Neutrophil (primary cell): ENCODE data around the gene IL36B.

ENCODE experiments used
- H3K27ac ChIP-seq: fragments of 200-600 bp; sonication (generic); 2 replicates; pipeline ENCODE4 v1.5.1; 2016; ENCODE audit warnings: mild to moderate bottlenecking, moderate library complexity
- H3K27me3 ChIP-seq: fragments of 200-600 bp; sonication (generic); 2 replicates; pipeline ENCODE4 v1.6.0; 2016; ENCODE audit warnings: mild to moderate bottlenecking
- H3K36me3 ChIP-seq: fragments of 200-600 bp; sonication (generic); 2 replicates; pipeline ENCODE4 v1.5.1; 2017
- H3K4me1 ChIP-seq, 2 experiments: fragments of 200-600 bp in 1 of 2; sonication (generic) in 1 of 2; 1 replicate in 1 of 2; 2 replicates in 1 of 2; pipeline versions ENCODE4 v1.5.1 to v1.6.1; 2013 to 2016; ENCODE audit warnings: low read depth in 1 of 2, low read length in 1 of 2, mild to moderate bottlenecking in 1 of 2, moderate library complexity in 1 of 2; ENCODE audit not compliant: control insufficient read depth in 1 of 2, insufficient read depth in 1 of 2
- H3K4me3 ChIP-seq, 2 experiments: fragments of 200-600 bp in 1 of 2; sonication (generic) in 1 of 2; 1 replicate in 1 of 2; 2 replicates in 1 of 2; pipeline ENCODE4 v1.5.1; 2013 to 2016; ENCODE audit warnings: low read depth in 1 of 2, low read length in 1 of 2, mild to moderate bottlenecking in 1 of 2, moderate library complexity in 1 of 2
- H3K9me3 ChIP-seq: fragments of 200-600 bp; sonication (generic); 2 replicates; pipeline ENCODE4 v1.5.1; 2016
- TF ChIP-seq, protein P1 (sequence below): fragments of 200-600 bp; sonication (generic); IDR thresholded peaks from 2 replicates; pipeline ENCODE4 v1.5.1; 2016; ENCODE audit warnings: antibody characterized with exemption

IL36B gene

DNA sequence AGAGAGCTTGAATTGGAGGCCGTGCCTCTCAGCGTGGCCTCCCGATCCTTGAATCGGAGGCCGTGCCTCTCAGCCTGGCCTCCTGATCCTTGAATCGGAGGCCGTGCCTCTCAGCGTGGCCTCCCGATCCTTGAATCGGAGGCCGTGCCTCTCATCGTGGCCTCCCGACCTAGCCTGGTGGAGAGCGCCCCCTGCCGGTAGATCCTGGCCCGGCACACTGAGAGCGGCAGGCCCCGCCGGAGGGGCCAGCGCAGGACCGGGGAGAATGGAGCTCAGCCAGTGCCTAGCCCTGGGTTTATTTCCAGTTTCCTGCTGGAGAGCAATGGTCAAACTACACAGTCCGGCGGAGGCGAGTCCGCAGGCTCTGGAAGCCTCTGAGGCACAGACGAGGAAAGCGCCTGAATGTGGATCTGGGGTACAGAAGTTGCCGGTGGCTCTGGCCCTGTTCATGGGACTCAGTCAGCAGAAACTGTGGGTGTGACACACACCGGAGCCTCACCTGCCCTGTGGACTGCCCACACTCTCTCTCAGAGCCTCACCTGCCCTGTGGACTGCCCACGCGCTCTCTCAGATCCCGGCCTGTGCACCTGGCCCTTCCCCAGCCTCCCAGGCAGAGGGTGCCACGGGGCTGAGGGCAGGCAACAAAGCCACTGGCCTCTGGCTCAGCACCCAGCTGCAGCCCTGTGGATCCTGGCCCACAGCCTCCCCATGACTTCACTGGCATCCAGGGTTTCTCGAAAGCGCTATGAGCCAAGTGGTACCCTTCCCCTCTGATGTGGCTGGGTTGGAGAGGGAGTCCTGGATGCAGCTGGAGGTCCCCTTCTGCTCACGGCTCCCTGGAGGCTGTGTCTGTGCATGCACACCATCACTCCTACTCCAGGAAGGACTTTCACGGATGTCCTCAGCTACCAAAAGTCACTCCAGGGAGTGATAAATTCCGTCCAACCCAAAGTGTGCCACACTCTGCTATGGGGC lies 1.5 kb downstream of the IL36B start:
- Histone ChIP-seq H3K27ac (no peak overlapping the region), H3K4me1 (no peaks in the 10 kb centered on the region)
- TF ChIP-seq, protein P1, sequence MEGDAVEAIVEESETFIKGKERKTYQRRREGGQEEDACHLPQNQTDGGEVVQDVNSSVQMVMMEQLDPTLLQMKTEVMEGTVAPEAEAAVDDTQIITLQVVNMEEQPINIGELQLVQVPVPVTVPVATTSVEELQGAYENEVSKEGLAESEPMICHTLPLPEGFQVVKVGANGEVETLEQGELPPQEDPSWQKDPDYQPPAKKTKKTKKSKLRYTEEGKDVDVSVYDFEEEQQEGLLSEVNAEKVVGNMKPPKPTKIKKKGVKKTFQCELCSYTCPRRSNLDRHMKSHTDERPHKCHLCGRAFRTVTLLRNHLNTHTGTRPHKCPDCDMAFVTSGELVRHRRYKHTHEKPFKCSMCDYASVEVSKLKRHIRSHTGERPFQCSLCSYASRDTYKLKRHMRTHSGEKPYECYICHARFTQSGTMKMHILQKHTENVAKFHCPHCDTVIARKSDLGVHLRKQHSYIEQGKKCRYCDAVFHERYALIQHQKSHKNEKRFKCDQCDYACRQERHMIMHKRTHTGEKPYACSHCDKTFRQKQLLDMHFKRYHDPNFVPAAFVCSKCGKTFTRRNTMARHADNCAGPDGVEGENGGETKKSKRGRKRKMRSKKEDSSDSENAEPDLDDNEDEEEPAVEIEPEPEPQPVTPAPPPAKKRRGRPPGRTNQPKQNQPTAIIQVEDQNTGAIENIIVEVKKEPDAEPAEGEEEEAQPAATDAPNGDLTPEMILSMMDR: no peak

DNA sequence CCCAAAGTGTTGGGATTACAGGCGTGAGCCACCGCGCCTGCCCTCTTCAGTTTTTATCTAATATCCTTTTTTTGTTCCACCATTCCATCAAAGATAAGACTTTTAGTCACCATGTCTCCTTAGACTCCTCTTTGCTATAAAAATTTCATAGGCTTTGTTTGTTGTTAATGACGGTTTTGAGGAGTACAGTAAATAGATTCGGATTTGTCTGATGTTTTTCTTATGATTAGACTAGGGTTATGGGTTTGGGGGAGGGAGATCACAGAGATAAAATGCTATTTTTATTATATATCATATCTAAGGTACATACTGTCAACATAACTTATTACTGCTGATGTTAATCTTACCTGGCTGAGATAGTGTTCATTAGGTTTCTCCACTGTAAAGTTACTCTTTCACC lies 6.2 kb downstream of the IL36B start:
- Histone ChIP-seq H3K4me3 (no peak overlapping the region), H3K36me3 (no peaks in the 10 kb centered on the region), H3K4me1 (no peaks in the 10 kb centered on the region), H3K9me3 (no peaks in the 10 kb centered on the region), H3K27ac (no peak overlapping the region), H3K27me3 (peaks cover 6% of the 10 kb centered on the region)
- TF ChIP-seq, protein P1: no peak

More for the DNA sequence above, 1.5 kb downstream of the IL36B start:
- H3K27me3 ChIP-seq: no peaks in the 10 kb centered on the region
- no peak overlapping the region for H3K4me3 ChIP-seq
- H3K36me3 ChIP-seq: no peaks in the 10 kb centered on the region
- H3K9me3 ChIP-seq: no peaks in the 10 kb centered on the region

DNA sequence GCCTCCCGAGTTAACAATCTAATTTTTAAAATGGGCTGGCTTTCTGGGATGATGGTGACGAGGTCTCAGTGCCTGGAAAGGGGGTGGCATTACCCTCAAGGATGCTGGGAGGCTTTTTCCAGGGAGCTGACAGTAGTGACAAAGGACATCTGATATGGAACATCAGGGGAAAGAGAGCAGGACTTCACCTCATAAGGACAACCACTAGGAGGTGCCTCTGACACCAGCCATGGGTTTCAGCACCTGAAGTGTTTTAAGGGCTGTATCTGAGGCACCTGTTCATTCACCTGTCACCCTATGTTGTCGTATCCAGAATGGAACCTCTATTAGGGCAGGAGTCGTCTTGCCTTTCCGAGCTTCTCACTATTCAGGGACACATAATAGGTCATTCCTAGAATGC lies 10.8 kb downstream of the IL36B start:
- H3K36me3 ChIP-seq: no peaks in the 10 kb centered on the region
- TF ChIP-seq, protein P1: no peak

DNA sequence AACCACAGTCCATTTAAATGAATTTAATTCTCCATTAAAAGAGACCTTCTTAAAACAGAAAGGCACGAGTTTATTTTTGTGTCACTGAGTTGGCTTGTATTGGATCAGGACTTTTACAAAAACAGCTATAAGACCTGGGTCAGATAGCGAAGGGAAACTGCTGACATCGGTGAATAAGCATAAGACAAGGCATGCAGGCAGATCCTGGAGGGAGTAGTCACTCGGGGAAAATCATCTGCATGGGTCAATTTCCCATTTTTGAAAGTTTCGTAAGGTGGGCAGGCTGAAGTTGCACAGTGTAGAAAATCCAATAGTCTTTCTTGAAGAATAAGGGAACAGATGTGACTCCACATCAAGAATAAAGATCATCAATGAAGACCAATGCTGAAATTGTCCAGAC lies 12.9 kb downstream of the IL36B start:
- TF ChIP-seq, protein P1: no peak
- Histone ChIP-seq H3K27ac (no peak overlapping the region), H3K27me3 (peaks cover 8% of the 10 kb centered on the region), H3K9me3 (no peaks in the 10 kb centered on the region), H3K4me1 (no peaks in the 10 kb centered on the region), H3K36me3 (no peaks in the 10 kb centered on the region), H3K4me3 (no peak overlapping the region)

More for the DNA sequence above, 10.8 kb downstream of the IL36B start:
- no peak overlapping the region for H3K4me3 ChIP-seq
- H3K27ac ChIP-seq: no peak overlapping the region
- H3K27me3 ChIP-seq: peaks cover 6% of the 10 kb centered on the region
- no peaks in the 10 kb centered on the region for H3K9me3 ChIP-seq
- no peaks in the 10 kb centered on the region for H3K4me1 ChIP-seq

DNA sequence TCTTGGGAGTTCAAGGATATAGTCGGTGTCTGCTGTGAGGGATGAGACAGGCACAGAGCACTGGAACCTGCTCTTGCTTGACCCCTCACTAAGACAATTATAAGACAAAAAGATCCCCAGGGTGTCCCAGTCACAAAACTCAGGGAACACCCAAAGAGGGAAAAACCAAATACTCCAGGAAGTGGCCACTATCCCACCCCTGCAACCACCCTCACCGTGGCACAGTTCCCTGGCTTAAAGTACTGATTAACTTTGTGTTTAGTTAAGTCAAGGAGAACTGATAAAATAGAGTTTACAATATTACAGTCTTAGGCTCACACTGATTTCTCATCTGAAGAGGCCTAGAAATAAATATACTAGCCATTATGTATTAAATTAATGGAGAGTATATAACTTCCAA lies 13.5 kb downstream of the IL36B start:
- H3K9me3 ChIP-seq: no peaks in the 10 kb centered on the region
- TF ChIP-seq, protein P1: no peak
- peaks cover 13% of the 10 kb centered on the region for H3K27me3 ChIP-seq
- H3K36me3 ChIP-seq: no peaks in the 10 kb centered on the region
- no peaks in the 10 kb centered on the region for H3K4me1 ChIP-seq
- H3K4me3 ChIP-seq: no peak overlapping the region
- H3K27ac ChIP-seq: no peak overlapping the region
